Neural progenitor cell (in vitro differentiated cells): Measurements from ENCODE around the gene P3H4. TPM values are rescaled to one million over a fixed set of nuclear protein-coding genes. Genes with fewer than 3 reads are reported as not detected.

Experiments used
- DNase-seq: peaks from one replicate; pipeline ENCODE4 v3.0.0-alpha.2; 2016; ENCODE audit warnings: low spot score
- H2AFZ ChIP-seq: fragments of 200-600 bp; sonication (generic); replicated peaks from 2 replicates; pipeline ENCODE4 v1.6.1; 2016; ENCODE audit warnings: antibody characterized with exemption
- H3F3A ChIP-seq: fragments of 200-600 bp; sonication (generic); 2 replicates; pipeline ENCODE4 v1.6.1; 2016; ENCODE audit warnings: antibody characterized with exemption, low read depth
- H3K27ac ChIP-seq: fragments of 200-600 bp; sonication (generic); 2 replicates; pipeline ENCODE4 v1.5.1; 2016; ENCODE audit warnings: mild to moderate bottlenecking
- H3K27me3 ChIP-seq: fragments of 200-600 bp; sonication (generic); 2 replicates; pipeline ENCODE4 v1.6.1; 2016; ENCODE audit warnings: mild to moderate bottlenecking, moderate library complexity
- H3K36me3 ChIP-seq: fragments of 200-600 bp; sonication (generic); 2 replicates; pipeline ENCODE4 v1.5.1; 2016
- H3K4me1 ChIP-seq: fragments of 200-600 bp; sonication (generic); 2 replicates; pipeline ENCODE4 v1.6.1; 2016; ENCODE audit warnings: mixed run types
- H3K4me2 ChIP-seq: fragments of 200-600 bp; sonication (generic); 2 replicates; pipeline ENCODE4 v1.6.1; 2016
- H3K4me3 ChIP-seq: fragments of 200-600 bp; sonication (generic); 2 replicates; pipeline ENCODE4 v1.5.1; 2016
- H3K79me2 ChIP-seq: fragments of 200-600 bp; sonication (generic); 2 replicates; pipeline ENCODE4 v1.6.1; 2016; ENCODE audit warnings: low read depth
- H3K9ac ChIP-seq: fragments of 200-600 bp; sonication (generic); 2 replicates; pipeline ENCODE4 v1.6.1; 2016
- H3K9me3 ChIP-seq: fragments of 200-600 bp; sonication (generic); 2 replicates; pipeline ENCODE4 v1.5.1; 2016; ENCODE audit warnings: low read depth
- H4K20me1 ChIP-seq: fragments of 200-600 bp; sonication (generic); 2 replicates; pipeline ENCODE4 v1.6.1; 2016; ENCODE audit warnings: low read depth
- H3K27ac Mint-ChIP-seq: 3 replicates; pipeline ENCODE4 v1.8.0; 2021; ENCODE audit warnings: mixed read lengths
- H3K27me3 Mint-ChIP-seq: 2 replicates; pipeline ENCODE4 v1.8.0; 2022; ENCODE audit warnings: low read depth, mild to moderate bottlenecking, inconsistent platforms, moderate library complexity, mixed read lengths; ENCODE audit not compliant: insufficient read depth
- H3K36me3 Mint-ChIP-seq: 3 replicates; pipeline ENCODE4 v1.8.0; 2021; ENCODE audit warnings: mixed read lengths
- H3K4me1 Mint-ChIP-seq: 3 replicates; pipeline ENCODE4 v1.8.0; 2021; ENCODE audit warnings: mixed read lengths
- H3K4me3 Mint-ChIP-seq: 3 replicates; pipeline ENCODE4 v1.8.0; 2021; ENCODE audit warnings: mild to moderate bottlenecking, moderate library complexity, mixed read lengths
- H3K9me3 Mint-ChIP-seq: 3 replicates; pipeline ENCODE4 v1.8.0; 2020; ENCODE audit warnings: mixed read lengths
- CTCF ChIP-seq: fragments of 200-600 bp; sonication (generic); IDR thresholded peaks from 2 replicates; pipeline ENCODE4 v1.5.1; 2017; ENCODE audit warnings: antibody characterized with exemption, mild to moderate bottlenecking
- EZH2 ChIP-seq: fragments of 200-600 bp; sonication (generic); IDR thresholded peaks from 2 replicates; pipeline ENCODE4 v1.6.1; 2017; ENCODE audit warnings: antibody characterized with exemption, mild to moderate bottlenecking, moderate library complexity
- EZH2phosphoT487 ChIP-seq: fragments of 200-600 bp; sonication (generic); IDR thresholded peaks from 2 replicates; pipeline ENCODE4 v1.6.1; 2017; ENCODE audit warnings: antibody characterized with exemption
- total RNA-seq: library from RNA; depleted of rRNA; stranded (reverse); fragments of >200 nt; gene quantifications from 2 replicates; pipeline ENCODE4 v1.2.3, GENCODE V29; 2015; ENCODE audit warnings: low replicate concordance

P3H4 gene
- total RNA-seq, 1 donor from 2014 or later, result 18.7 TPM

- TF ChIP-seq CTCF, result no peak
- TF ChIP-seq EZH2, result no peak
- TF ChIP-seq EZH2phosphoT487, result no peak
- DNase-seq, result no peak
- peaks cover 49% of the 10 kb centered on the region for H3K4me1 ChIP-seq
- H3K4me3 ChIP-seq, result no peak overlapping the region
- Mint-ChIP-seq H3K9me3 (no peaks in the 10 kb centered on the region), H3K4me1 (peaks cover 43% of the 10 kb centered on the region), H3K27me3 (peaks cover 5% of the 10 kb centered on the region), H3K4me3 (no peak overlapping the region), H3K27ac (no peak overlapping the region), H3K36me3 (peaks cover 5% of the 10 kb centered on the region)
- no peak overlapping the region for H3K9ac ChIP-seq
- peaks cover 41% of the 10 kb centered on the region for H3F3A ChIP-seq
- H3K9me3 ChIP-seq, result no peaks in the 10 kb centered on the region
- H3K4me2 ChIP-seq, result peak overlapping the region; percentile 21
- no peaks in the 10 kb centered on the region for H3K27me3 ChIP-seq
- peaks cover 73% of the 10 kb centered on the region for H4K20me1 ChIP-seq
- H3K27ac ChIP-seq, result peak overlapping the region; percentile 50
- H3K36me3 ChIP-seq, result no peaks in the 10 kb centered on the region
- no peak overlapping the region for H2AFZ ChIP-seq
- peaks cover 58% of the 10 kb centered on the region for H3K79me2 ChIP-seq
These were observed 38.0 kb downstream of the P3H4 start for GRCh38 chr17:41773731-41774193.

GRCh38 chr17:41773190-41773588 lies 38.6 kb downstream of the P3H4 start:
- no peaks in the 10 kb centered on the region for H3K36me3 ChIP-seq
- Mint-ChIP-seq H3K27ac (peak overlapping the region; percentile 57), H3K36me3 (peaks cover 8% of the 10 kb centered on the region), H3K9me3 (no peaks in the 10 kb centered on the region), H3K27me3 (peaks cover 2% of the 10 kb centered on the region), H3K4me1 (peaks cover 43% of the 10 kb centered on the region), H3K4me3 (no peak overlapping the region)
- H4K20me1 ChIP-seq, result peaks cover 72% of the 10 kb centered on the region
- peaks cover 38% of the 10 kb centered on the region for H3F3A ChIP-seq
- H3K4me1 ChIP-seq, result peaks cover 47% of the 10 kb centered on the region
- no peak for TF ChIP-seq EZH2phosphoT487
- TF ChIP-seq CTCF, result no peak
- TF ChIP-seq EZH2, result no peak
- H2AFZ ChIP-seq, result no peak overlapping the region
- H3K4me3 ChIP-seq, result no peak overlapping the region
- peaks cover 55% of the 10 kb centered on the region for H3K79me2 ChIP-seq
- no peak overlapping the region for H3K9ac ChIP-seq
- H3K9me3 ChIP-seq, result no peaks in the 10 kb centered on the region
- peak overlapping the region; percentile 21 for H3K4me2 ChIP-seq
- no peaks in the 10 kb centered on the region for H3K27me3 ChIP-seq
- peak overlapping the region; percentile 50 for H3K27ac ChIP-seq
- peak; percentile 57 for DNase-seq

GRCh38 chr17:41772586-41773189 lies 39.1 kb downstream of the P3H4 start:
- peaks cover 3% of the 10 kb centered on the region for H3K27me3 Mint-ChIP-seq
- Histone ChIP-seq H2AFZ (no peak overlapping the region), H3K4me1 (peaks cover 42% of the 10 kb centered on the region), H3F3A (peaks cover 33% of the 10 kb centered on the region), H3K4me2 (no peak overlapping the region), H3K9ac (no peak overlapping the region), H3K36me3 (no peaks in the 10 kb centered on the region), H3K4me3 (no peak overlapping the region), H4K20me1 (peaks cover 67% of the 10 kb centered on the region), H3K27me3 (no peaks in the 10 kb centered on the region), H3K27ac (no peak overlapping the region), H3K79me2 (peaks cover 50% of the 10 kb centered on the region), H3K9me3 (no peaks in the 10 kb centered on the region)
- peaks cover 43% of the 10 kb centered on the region for H3K4me1 Mint-ChIP-seq
- H3K4me3 Mint-ChIP-seq, result no peak overlapping the region
- TF ChIP-seq EZH2phosphoT487, result no peak
- TF ChIP-seq EZH2, result no peak
- no peak for TF ChIP-seq CTCF
- H3K9me3 Mint-ChIP-seq, result no peaks in the 10 kb centered on the region
- no peak for DNase-seq
- H3K36me3 Mint-ChIP-seq, result peaks cover 10% of the 10 kb centered on the region
- no peak overlapping the region for H3K27ac Mint-ChIP-seq
